HepG2 (cell line): ENCODE measurements around the gene HSD3B7. TPM values are rescaled to one million over a fixed set of nuclear protein-coding genes. Genes with fewer than 3 reads are reported as not detected.
A peak's percentile ranks its signal among the peaks of the same experiment; 100 is the strongest.

Experiments used
- GTF3A ChIP-seq: sonication (generic); formaldehyde crosslinking; conservative IDR thresholded peaks from 2 replicates; pipeline ENCODE4 v1.4.0; 2020; ENCODE audit warnings: mild to moderate bottlenecking, missing genetic modification reagents
- HBP1 ChIP-seq: IDR thresholded peaks from 2 replicates; pipeline ENCODE4 v1.6.1; 2016; ENCODE audit warnings: low read depth, control low read depth
- HMGXB4 ChIP-seq, 2 experiments: sonication (generic) in 1 of 2; formaldehyde crosslinking in 1 of 2; IDR thresholded peaks; 2 replicates each; pipeline versions ENCODE4 v1.4.0 to v1.6.1; 2018 to 2020; ENCODE audit warnings: missing genetic modification reagents in 2 of 2, borderline replicate concordance in 1 of 2, low read depth in 1 of 2, mild to moderate bottlenecking in 1 of 2, missing biosample characterization in 1 of 2
- KLF6 ChIP-seq: IDR thresholded peaks from 2 replicates; pipeline ENCODE4 v1.8.0; 2016; ENCODE audit warnings: missing biosample characterization, missing genetic modification reagents
- MATR3 ChIP-seq: sonication (generic); formaldehyde crosslinking; IDR thresholded peaks from 2 replicates; pipeline ENCODE4 v1.4.0; 2020; ENCODE audit warnings: missing genetic modification reagents
- MLX ChIP-seq: IDR thresholded peaks from 2 replicates; pipeline ENCODE4 v1.6.1; 2016
- MYPOP ChIP-seq: sonication (generic); formaldehyde crosslinking; IDR thresholded peaks from 2 replicates; pipeline ENCODE4 v1.8.1; 2023; ENCODE audit warnings: mild to moderate bottlenecking, moderate library complexity, missing genetic modification reagents
- NFATC3 ChIP-seq: sonication (generic); formaldehyde crosslinking; IDR thresholded peaks from 2 replicates; pipeline ENCODE4 v1.5.1; 2020; ENCODE audit warnings: mild to moderate bottlenecking, missing genetic modification reagents
- PLRG1 ChIP-seq: fragments of 450-650 bp; conservative IDR thresholded peaks from 2 replicates; pipeline ENCODE4 v1.6.1; 2016
- POLR2AphosphoS5 ChIP-seq: IDR thresholded peaks from 2 replicates; pipeline ENCODE4 v1.6.1; 2012; ENCODE audit warnings: low read depth, low read length
- ZFP41 ChIP-seq: sonication (generic); formaldehyde crosslinking; IDR thresholded peaks from 2 replicates; pipeline ENCODE4 v1.4.0; 2020; ENCODE audit warnings: mild to moderate bottlenecking, missing genetic modification reagents, borderline replicate concordance
- ZFP91 ChIP-seq: sonication (generic); formaldehyde crosslinking; IDR thresholded peaks from 2 replicates; pipeline ENCODE4 v1.9.0; 2022; ENCODE audit warnings: missing genetic modification reagents, mild to moderate bottlenecking, borderline replicate concordance
- ZNF225 ChIP-seq: sonication (generic); formaldehyde crosslinking; IDR thresholded peaks from 2 replicates; pipeline ENCODE4 v1.4.0; 2020; ENCODE audit warnings: mild to moderate bottlenecking, missing genetic modification reagents
- ZNF24 ChIP-seq: fragments of 450-650 bp; IDR thresholded peaks from 2 replicates; pipeline ENCODE4 v1.6.1; 2017; ENCODE audit warnings: antibody characterized with exemption, mild to moderate bottlenecking
- ZNF468 ChIP-seq: sonication (generic); formaldehyde crosslinking; IDR thresholded peaks from 2 replicates; pipeline ENCODE4 v1.8.0; 2022; ENCODE audit warnings: mild to moderate bottlenecking, moderate library complexity, missing genetic modification reagents
- ZNF597 ChIP-seq: sonication (generic); formaldehyde crosslinking; IDR thresholded peaks from 2 replicates; pipeline ENCODE4 v1.5.0; 2020; ENCODE audit warnings: missing genetic modification reagents
- ZNF780A ChIP-seq: sonication (generic); formaldehyde crosslinking; IDR thresholded peaks from 2 replicates; pipeline ENCODE4 v1.8.0; 2022; ENCODE audit warnings: mild to moderate bottlenecking, missing genetic modification reagents, moderate library complexity
- ZNF800 ChIP-seq: sonication (generic); formaldehyde crosslinking; IDR thresholded peaks from 2 replicates; pipeline ENCODE4 v1.4.0; 2020; ENCODE audit warnings: missing genetic modification reagents
- polyA plus RNA-seq, 8 experiments: library from polyadenylated mRNA; depleted of rRNA in 3 of 8; stranded (reverse) in 7 of 8; unstranded in 1 of 8; fragments of >200 nt; fragmentation: Illumina TruSeq in 4 of 8; extraction: Trizol in 4 of 8; gene quantifications; 2 replicates each; pipeline versions ENCODE4 v1.2.1 to v1.2.3, GENCODE V29; 2011 to 2016; ENCODE audit warnings: low read depth in 4 of 8, missing spikeins in 1 of 8, mixed read lengths in 1 of 8; ENCODE audit not compliant: insufficient read depth in 1 of 8
- total RNA-seq, 5 experiments: library from RNA; depleted of rRNA; stranded (reverse); fragments of >200 nt; fragmentation: Illumina TruSeq; extraction: Trizol; gene quantifications; 2 replicates each; pipeline ENCODE4 v1.2.3, GENCODE V29; 2016; ENCODE audit warnings: low read depth in 1 of 5

HSD3B7 gene
- total and polyA plus RNA-seq, 2 of the 13 experiments (the other 11 are each of a cell fraction or from before 2014, with no cell fraction given), result 32.9 to 69.7 TPM

GRCh38 chr16:30985401-30986128, 558 bp downstream of the HSD3B7 start (continued):
- peak; percentile 71; the same call in 1 of the 2 replicates for TF ChIP-seq NFATC3 (CRISPR knock-in tag)
- TF ChIP-seq MATR3, result no peak
- peak; percentile 27 for TF ChIP-seq ZFP41 (CRISPR knock-in tag)
- peak; percentile 95 for TF ChIP-seq GTF3A (CRISPR knock-in tag)
- TF ChIP-seq PLRG1, result no peak
- TF ChIP-seq ZFP91 (CRISPR knock-in tag), result peak; percentile 77
- no peak; the same call in 1 of the 2 replicates for TF ChIP-seq KLF6 (CRISPR knock-in tag)
- peak; percentile 90 to 95 for TF ChIP-seq HMGXB4 (CRISPR knock-in tag; IDR thresholded peaks at IDR 0.05; ENCODE audit: borderline replicate concordance in 1 of 2, low read depth in 1 of 2)
- no peak; the same call in 1 of the 2 replicates for TF ChIP-seq MLX (CRISPR knock-in tag)
- no peak; the same call in 1 of the 2 replicates for TF ChIP-seq ZNF780A
- TF ChIP-seq ZNF800 (CRISPR knock-in tag), result 0 out of 2 replicates have a peak, but pooled peaks have one; percentile 47
- TF ChIP-seq HBP1 (CRISPR knock-in tag), result peak; percentile 18; the same call in 1 of the 2 replicates
- no peak; the same call in 1 of the 2 replicates for TF ChIP-seq MYPOP
- TF ChIP-seq POLR2AphosphoS5, result no peak; the same call in 1 of the 2 replicates
- no peak; the same call in 1 of the 2 replicates for TF ChIP-seq ZNF225 (CRISPR knock-in tag)
- TF ChIP-seq ZNF597, result 0 out of 2 replicates have a peak, but pooled peaks have one; percentile 89
- no peak for TF ChIP-seq ZNF24
- TF ChIP-seq ZNF468, result no peak
